Kidney tubule cell (primary cell): ENCODE measurements around the gene DSG2.

Source experiments
- DNase-seq: peaks from one replicate; pipeline ENCODE4 v3.0.0-alpha.2; 2018; ENCODE audit warnings: low spot score

The DSG2 gene

DNA sequence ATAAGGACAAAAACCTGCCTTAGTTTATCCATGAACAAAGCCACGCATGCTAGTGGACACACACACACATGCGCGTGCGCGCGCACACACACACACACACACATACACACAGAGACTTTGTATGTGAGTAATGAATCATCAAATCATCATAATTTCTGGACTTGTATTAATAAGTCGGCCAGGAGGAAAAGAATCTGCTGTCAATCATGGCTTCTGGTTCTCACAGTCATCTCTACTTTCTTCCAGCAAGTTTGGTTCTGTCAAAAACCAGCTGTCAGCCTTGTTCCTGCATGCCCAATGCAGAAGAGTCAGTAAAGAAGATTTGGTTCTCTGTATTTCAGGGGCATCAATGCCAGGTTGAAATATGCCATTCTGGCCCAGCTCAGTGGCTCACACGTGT is 92.6 kb downstream of the DSG2 start:
- no peak for DNase-seq

- DNase-seq: no peak
Measured at GRCh38 chr18:31591113-31591512, 93.1 kb downstream of the DSG2 start.

DNA sequence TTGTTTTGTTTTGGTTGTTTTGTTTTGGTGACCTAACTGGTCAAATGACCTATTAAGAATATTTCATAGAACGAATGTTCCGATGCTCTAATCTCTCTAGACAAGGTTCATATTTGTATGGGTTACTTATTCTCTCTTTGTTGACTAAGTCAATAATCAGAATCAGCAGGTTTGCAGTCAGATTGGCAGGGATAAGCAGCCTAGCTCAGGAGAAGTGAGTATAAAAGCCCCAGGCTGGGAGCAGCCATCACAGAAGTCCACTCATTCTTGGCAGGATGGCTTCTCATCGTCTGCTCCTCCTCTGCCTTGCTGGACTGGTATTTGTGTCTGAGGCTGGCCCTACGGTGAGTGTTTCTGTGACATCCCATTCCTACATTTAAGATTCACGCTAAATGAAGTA is 93.7 kb downstream of the DSG2 start, which contains the start of gene TTR:
Gene TTR (plus strand): TSS at position 250 of the 400 bp plus-strand sequence. CDS start 26 bp downstream, at position 276.
- no peak for DNase-seq

DNA sequence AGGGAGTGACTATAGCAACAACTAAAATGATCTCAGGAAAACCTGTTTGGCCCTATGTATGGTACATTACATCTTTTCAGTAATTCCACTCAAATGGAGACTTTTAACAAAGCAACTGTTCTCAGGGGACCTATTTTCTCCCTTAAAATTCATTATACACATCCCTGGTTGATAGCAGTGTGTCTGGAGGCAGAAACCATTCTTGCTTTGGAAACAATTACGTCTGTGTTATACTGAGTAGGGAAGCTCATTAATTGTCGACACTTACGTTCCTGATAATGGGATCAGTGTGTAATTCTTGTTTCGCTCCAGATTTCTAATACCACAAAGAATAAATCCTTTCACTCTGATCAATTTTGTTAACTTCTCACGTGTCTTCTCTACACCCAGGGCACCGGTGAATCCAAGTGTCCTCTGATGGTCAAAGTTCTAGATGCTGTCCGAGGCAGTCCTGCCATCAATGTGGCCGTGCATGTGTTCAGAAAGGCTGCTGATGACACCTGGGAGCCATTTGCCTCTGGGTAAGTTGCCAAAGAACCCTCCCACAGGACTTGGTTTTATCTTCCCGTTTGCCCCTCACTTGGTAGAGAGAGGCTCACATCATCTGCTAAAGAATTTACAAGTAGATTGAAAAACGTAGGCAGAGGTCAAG is 94.7 kb downstream of the DSG2 start:
- DNase-seq: no peak

GRCh38 chr18:31595121-31595771 is 97.3 kb downstream of the DSG2 start:
- peak; percentile 33 for DNase-seq

DNA sequence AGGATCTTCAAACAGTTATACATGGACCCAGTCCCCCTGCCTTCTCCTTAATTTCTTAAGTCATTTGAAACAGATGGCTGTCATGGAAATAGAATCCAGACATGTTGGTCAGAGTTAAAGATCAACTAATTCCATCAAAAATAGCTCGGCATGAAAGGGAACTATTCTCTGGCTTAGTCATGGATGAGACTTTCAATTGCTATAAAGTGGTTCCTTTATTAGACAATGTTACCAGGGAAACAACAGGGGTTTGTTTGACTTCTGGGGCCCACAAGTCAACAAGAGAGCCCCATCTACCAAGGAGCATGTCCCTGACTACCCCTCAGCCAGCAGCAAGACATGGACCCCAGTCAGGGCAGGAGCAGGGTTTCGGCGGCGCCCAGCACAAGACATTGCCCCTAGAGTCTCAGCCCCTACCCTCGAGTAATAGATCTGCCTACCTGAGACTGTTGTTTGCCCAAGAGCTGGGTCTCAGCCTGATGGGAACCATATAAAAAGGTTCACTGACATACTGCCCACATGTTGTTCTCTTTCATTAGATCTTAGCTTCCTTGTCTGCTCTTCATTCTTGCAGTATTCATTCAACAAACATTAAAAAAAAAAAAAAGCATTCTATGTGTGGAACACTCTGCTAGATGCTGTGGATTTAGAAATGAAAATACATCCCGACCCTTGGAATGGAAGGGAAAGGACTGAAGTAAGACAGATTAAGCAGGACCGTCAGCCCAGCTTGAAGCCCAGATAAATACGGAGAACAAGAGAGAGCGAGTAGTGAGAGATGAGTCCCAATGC is 98.3 kb downstream of the DSG2 start:
- peak; percentile 96 for DNase-seq

GRCh38 chr18:31598021-31598805 is 100.2 kb downstream of the DSG2 start:
- peak; percentile 60 for DNase-seq
